HepG2 (cell line): ENCODE results near the gene GDAP1L1. TPM values are rescaled to one million over a fixed set of nuclear protein-coding genes. Genes with fewer than 3 reads are reported as not detected.

Experiments
- GABPA ChIP-seq, 2 experiments: IDR thresholded peaks; 2 replicates each; pipeline ENCODE4 v1.6.1; 2011 to 2016; ENCODE audit warnings: low read depth in 2 of 2, low read length in 1 of 2, missing biosample characterization in 1 of 2, missing genetic modification characterization in 1 of 2
- IRX3 ChIP-seq: sonication (generic); formaldehyde crosslinking; IDR thresholded peaks from 2 replicates; pipeline ENCODE4 v1.8.1; 2023; ENCODE audit warnings: mild to moderate bottlenecking, low read depth, missing genetic modification reagents, borderline replicate concordance
- KDM1A ChIP-seq: IDR thresholded peaks from 2 replicates; pipeline ENCODE4 v1.6.1; 2016; ENCODE audit warnings: missing compliant biosample characterization
- MXI1 ChIP-seq: IDR thresholded peaks from 3 replicates; pipeline ENCODE4 v1.6.1; 2012; ENCODE audit warnings: low read depth, low read length, inconsistent platforms, borderline replicate concordance
- NFE2L1 ChIP-seq: sonication (generic); formaldehyde crosslinking; IDR thresholded peaks from 2 replicates; pipeline ENCODE4 v1.4.0; 2020; ENCODE audit warnings: missing genetic modification reagents, mild to moderate bottlenecking, borderline replicate concordance
- SOX5 ChIP-seq: IDR thresholded peaks from 2 replicates; pipeline ENCODE4 v1.6.1; 2016; ENCODE audit warnings: borderline replicate concordance
- ZNF563 ChIP-seq: sonication (generic); formaldehyde crosslinking; IDR thresholded peaks from 2 replicates; pipeline ENCODE4 v1.8.0; 2022; ENCODE audit warnings: mild to moderate bottlenecking, moderate library complexity, missing genetic modification reagents
- ZNF619 ChIP-seq: sonication (generic); formaldehyde crosslinking; IDR thresholded peaks from 2 replicates; pipeline ENCODE4 v1.4.0; 2020; ENCODE audit warnings: mild to moderate bottlenecking, missing genetic modification reagents
- ZNF83 ChIP-seq: sonication (generic); formaldehyde crosslinking; IDR thresholded peaks from 2 replicates; pipeline ENCODE4 v1.4.0; 2020; ENCODE audit warnings: missing genetic modification reagents, mild to moderate bottlenecking, borderline replicate concordance
- polyA plus RNA-seq, 8 experiments: library from polyadenylated mRNA; depleted of rRNA in 3 of 8; stranded (reverse) in 7 of 8; unstranded in 1 of 8; fragments of >200 nt; fragmentation: Illumina TruSeq in 4 of 8; extraction: Trizol in 4 of 8; gene quantifications; 2 replicates each; pipeline versions ENCODE4 v1.2.1 to v1.2.3, GENCODE V29; 2011 to 2016; ENCODE audit warnings: low read depth in 4 of 8, missing spikeins in 1 of 8, mixed read lengths in 1 of 8; ENCODE audit not compliant: insufficient read depth in 1 of 8
- total RNA-seq, 5 experiments: library from RNA; depleted of rRNA; stranded (reverse); fragments of >200 nt; fragmentation: Illumina TruSeq; extraction: Trizol; gene quantifications; 2 replicates each; pipeline ENCODE4 v1.2.3, GENCODE V29; 2016; ENCODE audit warnings: low read depth in 1 of 5
- TF ChIP-seq, protein P1 (sequence below): sonication (generic); formaldehyde crosslinking; IDR thresholded peaks from 2 replicates; pipeline ENCODE4; 2020; ENCODE audit warnings: missing genetic modification reagents, mild to moderate bottlenecking, borderline replicate concordance
- TF ChIP-seq, protein P2 (sequence below): IDR thresholded peaks from 2 replicates; pipeline ENCODE4 v1.6.1; 2016; ENCODE audit warnings: missing compliant biosample characterization, missing genetic modification reagents, borderline replicate concordance
- TF ChIP-seq, protein P3 (sequence below): sonication (generic); formaldehyde crosslinking; IDR thresholded peaks from 2 replicates; pipeline ENCODE4 v1.5.0; 2020; ENCODE audit warnings: missing genetic modification reagents
- TF ChIP-seq, protein P4 (sequence below): sonication (generic); formaldehyde crosslinking; IDR thresholded peaks from 2 replicates; pipeline ENCODE4 v1.5.0; 2020; ENCODE audit warnings: mild to moderate bottlenecking, missing genetic modification reagents, borderline replicate concordance
- TF ChIP-seq, protein P5 (sequence below): sonication (generic); formaldehyde crosslinking; IDR thresholded peaks from 2 replicates; pipeline ENCODE4 v1.4.0; 2020; ENCODE audit warnings: mild to moderate bottlenecking, missing genetic modification reagents
- TF ChIP-seq, protein P6 (sequence below): sonication (generic); formaldehyde crosslinking; IDR thresholded peaks from 2 replicates; pipeline ENCODE4 v1.8.1; 2023; ENCODE audit warnings: mild to moderate bottlenecking, missing genetic modification reagents, borderline replicate concordance

Gene GDAP1L1
- total and polyA plus RNA-seq, 2 of the 13 experiments (the other 11 are each of a cell fraction or from before 2014, with no cell fraction given): 0.04 TPM; not detected in 1

DNA sequence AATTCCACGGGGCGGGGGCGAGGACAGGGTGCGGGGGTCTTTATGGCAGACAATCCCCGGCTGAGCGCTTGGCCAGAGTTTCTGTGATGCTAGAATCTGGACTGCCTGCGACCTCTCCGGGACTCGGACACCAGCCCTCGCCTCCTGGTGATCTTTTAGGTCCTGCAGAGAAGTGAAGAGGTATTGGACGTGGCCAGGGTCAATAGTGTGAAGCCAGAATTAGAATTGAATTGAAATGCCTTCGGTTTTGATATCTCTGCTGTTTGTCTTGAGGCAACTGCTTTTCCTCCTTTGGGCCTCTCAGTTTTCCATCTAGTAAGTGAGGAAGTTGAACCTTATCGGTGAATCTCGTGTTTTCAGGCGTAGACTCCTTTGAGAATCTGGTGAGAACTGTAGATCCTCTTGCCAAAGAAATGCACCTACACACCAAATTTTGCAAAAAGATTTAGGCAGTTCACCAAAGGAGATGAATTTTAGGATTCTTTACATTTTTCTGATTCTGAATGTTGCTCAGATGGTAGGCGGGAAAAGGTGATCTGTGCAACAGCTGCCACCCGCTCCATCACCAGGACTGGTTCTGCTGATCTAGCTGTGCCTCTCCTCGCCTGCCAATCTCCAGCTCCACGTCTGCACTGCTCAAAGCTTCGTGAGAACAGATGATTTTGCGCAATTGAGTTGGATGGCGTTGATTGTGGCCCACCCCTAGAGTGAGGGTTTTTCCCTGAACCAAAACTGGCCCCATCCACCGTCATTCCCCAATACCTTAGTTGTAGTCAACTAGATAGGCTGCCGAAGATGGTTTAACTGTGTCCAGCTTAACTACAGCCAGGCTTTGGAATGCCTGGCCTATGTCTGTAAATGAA is 35.7 kb upstream of the GDAP1L1 start (continued):
- TF ChIP-seq NFE2L1 (CRISPR knock-in tag) (no peak), ZNF619 (CRISPR knock-in tag) (no peak), ZNF83 (CRISPR knock-in tag) (no peak), IRX3 (CRISPR knock-in tag) (no peak), GABPA (IDR thresholded peaks at IDR 0.05; ENCODE audit: low read depth, low read length) (no peak), GABPA (CRISPR knock-in tag; IDR thresholded peaks at IDR 0.05; ENCODE audit: low read depth) (no peak), MXI1 (no peak), ZNF563 (CRISPR knock-in tag) (no peak), SOX5 (CRISPR knock-in tag) (no peak), KDM1A (CRISPR knock-in tag) (no peak)
- TF ChIP-seq, protein P1, sequence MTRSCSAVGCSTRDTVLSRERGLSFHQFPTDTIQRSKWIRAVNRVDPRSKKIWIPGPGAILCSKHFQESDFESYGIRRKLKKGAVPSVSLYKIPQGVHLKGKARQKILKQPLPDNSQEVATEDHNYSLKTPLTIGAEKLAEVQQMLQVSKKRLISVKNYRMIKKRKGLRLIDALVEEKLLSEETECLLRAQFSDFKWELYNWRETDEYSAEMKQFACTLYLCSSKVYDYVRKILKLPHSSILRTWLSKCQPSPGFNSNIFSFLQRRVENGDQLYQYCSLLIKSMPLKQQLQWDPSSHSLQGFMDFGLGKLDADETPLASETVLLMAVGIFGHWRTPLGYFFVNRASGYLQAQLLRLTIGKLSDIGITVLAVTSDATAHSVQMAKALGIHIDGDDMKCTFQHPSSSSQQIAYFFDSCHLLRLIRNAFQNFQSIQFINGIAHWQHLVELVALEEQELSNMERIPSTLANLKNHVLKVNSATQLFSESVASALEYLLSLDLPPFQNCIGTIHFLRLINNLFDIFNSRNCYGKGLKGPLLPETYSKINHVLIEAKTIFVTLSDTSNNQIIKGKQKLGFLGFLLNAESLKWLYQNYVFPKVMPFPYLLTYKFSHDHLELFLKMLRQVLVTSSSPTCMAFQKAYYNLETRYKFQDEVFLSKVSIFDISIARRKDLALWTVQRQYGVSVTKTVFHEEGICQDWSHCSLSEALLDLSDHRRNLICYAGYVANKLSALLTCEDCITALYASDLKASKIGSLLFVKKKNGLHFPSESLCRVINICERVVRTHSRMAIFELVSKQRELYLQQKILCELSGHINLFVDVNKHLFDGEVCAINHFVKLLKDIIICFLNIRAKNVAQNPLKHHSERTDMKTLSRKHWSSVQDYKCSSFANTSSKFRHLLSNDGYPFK (CRISPR knock-in tag): no peak; the same call in 1 of the 2 replicates
- TF ChIP-seq, protein P2, sequence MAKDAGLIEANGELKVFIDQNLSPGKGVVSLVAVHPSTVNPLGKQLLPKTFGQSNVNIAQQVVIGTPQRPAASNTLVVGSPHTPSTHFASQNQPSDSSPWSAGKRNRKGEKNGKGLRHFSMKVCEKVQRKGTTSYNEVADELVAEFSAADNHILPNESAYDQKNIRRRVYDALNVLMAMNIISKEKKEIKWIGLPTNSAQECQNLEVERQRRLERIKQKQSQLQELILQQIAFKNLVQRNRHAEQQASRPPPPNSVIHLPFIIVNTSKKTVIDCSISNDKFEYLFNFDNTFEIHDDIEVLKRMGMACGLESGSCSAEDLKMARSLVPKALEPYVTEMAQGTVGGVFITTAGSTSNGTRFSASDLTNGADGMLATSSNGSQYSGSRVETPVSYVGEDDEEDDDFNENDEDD (CRISPR knock-in tag): no peak; the same call in 1 of the 2 replicates
- TF ChIP-seq, protein P3, sequence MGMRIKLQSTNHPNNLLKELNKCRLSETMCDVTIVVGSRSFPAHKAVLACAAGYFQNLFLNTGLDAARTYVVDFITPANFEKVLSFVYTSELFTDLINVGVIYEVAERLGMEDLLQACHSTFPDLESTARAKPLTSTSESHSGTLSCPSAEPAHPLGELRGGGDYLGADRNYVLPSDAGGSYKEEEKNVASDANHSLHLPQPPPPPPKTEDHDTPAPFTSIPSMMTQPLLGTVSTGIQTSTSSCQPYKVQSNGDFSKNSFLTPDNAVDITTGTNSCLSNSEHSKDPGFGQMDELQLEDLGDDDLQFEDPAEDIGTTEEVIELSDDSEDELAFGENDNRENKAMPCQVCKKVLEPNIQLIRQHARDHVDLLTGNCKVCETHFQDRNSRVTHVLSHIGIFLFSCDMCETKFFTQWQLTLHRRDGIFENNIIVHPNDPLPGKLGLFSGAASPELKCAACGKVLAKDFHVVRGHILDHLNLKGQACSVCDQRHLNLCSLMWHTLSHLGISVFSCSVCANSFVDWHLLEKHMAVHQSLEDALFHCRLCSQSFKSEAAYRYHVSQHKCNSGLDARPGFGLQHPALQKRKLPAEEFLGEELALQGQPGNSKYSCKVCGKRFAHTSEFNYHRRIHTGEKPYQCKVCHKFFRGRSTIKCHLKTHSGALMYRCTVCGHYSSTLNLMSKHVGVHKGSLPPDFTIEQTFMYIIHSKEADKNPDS: no peak
- TF ChIP-seq, protein P4, sequence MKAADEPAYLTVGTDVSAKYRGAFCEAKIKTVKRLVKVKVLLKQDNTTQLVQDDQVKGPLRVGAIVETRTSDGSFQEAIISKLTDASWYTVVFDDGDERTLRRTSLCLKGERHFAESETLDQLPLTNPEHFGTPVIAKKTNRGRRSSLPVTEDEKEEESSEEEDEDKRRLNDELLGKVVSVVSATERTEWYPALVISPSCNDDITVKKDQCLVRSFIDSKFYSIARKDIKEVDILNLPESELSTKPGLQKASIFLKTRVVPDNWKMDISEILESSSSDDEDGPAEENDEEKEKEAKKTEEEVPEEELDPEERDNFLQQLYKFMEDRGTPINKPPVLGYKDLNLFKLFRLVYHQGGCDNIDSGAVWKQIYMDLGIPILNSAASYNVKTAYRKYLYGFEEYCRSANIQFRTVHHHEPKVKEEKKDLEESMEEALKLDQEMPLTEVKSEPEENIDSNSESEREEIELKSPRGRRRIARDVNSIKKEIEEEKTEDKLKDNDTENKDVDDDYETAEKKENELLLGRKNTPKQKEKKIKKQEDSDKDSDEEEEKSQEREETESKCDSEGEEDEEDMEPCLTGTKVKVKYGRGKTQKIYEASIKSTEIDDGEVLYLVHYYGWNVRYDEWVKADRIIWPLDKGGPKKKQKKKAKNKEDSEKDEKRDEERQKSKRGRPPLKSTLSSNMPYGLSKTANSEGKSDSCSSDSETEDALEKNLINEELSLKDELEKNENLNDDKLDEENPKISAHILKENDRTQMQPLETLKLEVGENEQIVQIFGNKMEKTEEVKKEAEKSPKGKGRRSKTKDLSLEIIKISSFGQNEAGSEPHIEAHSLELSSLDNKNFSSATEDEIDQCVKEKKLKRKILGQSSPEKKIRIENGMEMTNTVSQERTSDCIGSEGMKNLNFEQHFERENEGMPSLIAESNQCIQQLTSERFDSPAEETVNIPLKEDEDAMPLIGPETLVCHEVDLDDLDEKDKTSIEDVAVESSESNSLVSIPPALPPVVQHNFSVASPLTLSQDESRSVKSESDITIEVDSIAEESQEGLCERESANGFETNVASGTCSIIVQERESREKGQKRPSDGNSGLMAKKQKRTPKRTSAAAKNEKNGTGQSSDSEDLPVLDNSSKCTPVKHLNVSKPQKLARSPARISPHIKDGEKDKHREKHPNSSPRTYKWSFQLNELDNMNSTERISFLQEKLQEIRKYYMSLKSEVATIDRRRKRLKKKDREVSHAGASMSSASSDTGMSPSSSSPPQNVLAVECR (CRISPR knock-in tag): peak; percentile 69; the same call in 1 of the 2 replicates
- TF ChIP-seq, protein P5, sequence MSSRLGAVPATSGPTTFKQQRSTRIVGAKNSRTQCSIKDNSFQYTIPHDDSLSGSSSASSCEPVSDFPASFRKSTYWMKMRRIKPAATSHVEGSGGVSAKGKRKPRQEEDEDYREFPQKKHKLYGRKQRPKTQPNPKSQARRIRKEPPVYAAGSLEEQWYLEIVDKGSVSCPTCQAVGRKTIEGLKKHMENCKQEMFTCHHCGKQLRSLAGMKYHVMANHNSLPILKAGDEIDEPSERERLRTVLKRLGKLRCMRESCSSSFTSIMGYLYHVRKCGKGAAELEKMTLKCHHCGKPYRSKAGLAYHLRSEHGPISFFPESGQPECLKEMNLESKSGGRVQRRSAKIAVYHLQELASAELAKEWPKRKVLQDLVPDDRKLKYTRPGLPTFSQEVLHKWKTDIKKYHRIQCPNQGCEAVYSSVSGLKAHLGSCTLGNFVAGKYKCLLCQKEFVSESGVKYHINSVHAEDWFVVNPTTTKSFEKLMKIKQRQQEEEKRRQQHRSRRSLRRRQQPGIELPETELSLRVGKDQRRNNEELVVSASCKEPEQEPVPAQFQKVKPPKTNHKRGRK (CRISPR knock-in tag): no peak
- TF ChIP-seq, protein P6, sequence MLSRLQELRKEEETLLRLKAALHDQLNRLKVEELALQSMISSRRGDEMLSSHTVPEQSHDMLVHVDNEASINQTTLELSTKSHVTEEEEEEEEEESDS (CRISPR knock-in tag): no peak
